Calu3 (cell line): ENCODE measurements around the gene RBM33. TPM values are rescaled to one million over a fixed set of nuclear protein-coding genes. Genes with fewer than 3 reads are reported as not detected.

Experiments
- BruUV-seq: library from RNA; stranded (reverse); fragments of 400-500 nt; replicated peaks from 2 replicates; lab custom pipeline; 2021; lab: Mats Ljungman, UMichigan
- CTCF ChIA-PET: fragments of 300-600 bp; sonication (Branson Sonifier 250); formaldehyde crosslinking; loops from one replicate; lab custom pipeline; 2022; ENCODE audit warnings: antibody characterized with exemption; lab: Charles Lee
- DNase-seq: peaks from one replicate; pipeline ENCODE4 v3.0.0; 2022
- H3K27ac Mint-ChIP-seq: one replicate; pipeline ENCODE4 v1.8.0; 2022; ENCODE audit warnings: mixed read lengths; ENCODE audit not compliant: unreplicated experiment
- H3K27me3 Mint-ChIP-seq: one replicate; pipeline ENCODE4 v1.8.0; 2022; ENCODE audit warnings: mixed read lengths; ENCODE audit not compliant: unreplicated experiment
- H3K36me3 Mint-ChIP-seq: one replicate; pipeline ENCODE4 v1.8.0; 2022; ENCODE audit warnings: mild to moderate bottlenecking, moderate library complexity, mixed read lengths; ENCODE audit not compliant: insufficient read depth, unreplicated experiment
- H3K4me1 Mint-ChIP-seq: one replicate; pipeline ENCODE4 v1.8.0; 2022; ENCODE audit warnings: mild to moderate bottlenecking, low read depth, mixed read lengths; ENCODE audit not compliant: unreplicated experiment
- H3K4me3 Mint-ChIP-seq: one replicate; pipeline ENCODE4 v1.8.0; 2022; ENCODE audit warnings: mild to moderate bottlenecking, low read depth, moderate library complexity, mixed read lengths; ENCODE audit not compliant: unreplicated experiment
- H3K9me3 Mint-ChIP-seq: one replicate; pipeline ENCODE4 v1.8.0; 2022; ENCODE audit warnings: low read depth, mixed read lengths; ENCODE audit not compliant: unreplicated experiment
- intact Hi-C: fragments of 100-400 bp; cut with micrococcal nuclease; formaldehyde crosslinking; loops from one replicate; pipeline ENCODE4 v1.10.0; 2022; ENCODE audit not compliant: unreplicated experiment
- total RNA-seq: library from RNA; stranded (reverse); gene quantifications from 2 replicates; pipeline ENCODE4 v1.2.3, GENCODE V29; 2022
- TF ChIP-seq, protein P1 (sequence below): fragments of 200-600 bp; IDR thresholded peaks from one replicate; pipeline ENCODE4 v1.8.0; 2022; ENCODE audit warnings: antibody characterized with exemption; ENCODE audit not compliant: unreplicated experiment

Gene RBM33
- total RNA-seq, 1 experiment from 2014 or later: 82.9 TPM

DNA sequence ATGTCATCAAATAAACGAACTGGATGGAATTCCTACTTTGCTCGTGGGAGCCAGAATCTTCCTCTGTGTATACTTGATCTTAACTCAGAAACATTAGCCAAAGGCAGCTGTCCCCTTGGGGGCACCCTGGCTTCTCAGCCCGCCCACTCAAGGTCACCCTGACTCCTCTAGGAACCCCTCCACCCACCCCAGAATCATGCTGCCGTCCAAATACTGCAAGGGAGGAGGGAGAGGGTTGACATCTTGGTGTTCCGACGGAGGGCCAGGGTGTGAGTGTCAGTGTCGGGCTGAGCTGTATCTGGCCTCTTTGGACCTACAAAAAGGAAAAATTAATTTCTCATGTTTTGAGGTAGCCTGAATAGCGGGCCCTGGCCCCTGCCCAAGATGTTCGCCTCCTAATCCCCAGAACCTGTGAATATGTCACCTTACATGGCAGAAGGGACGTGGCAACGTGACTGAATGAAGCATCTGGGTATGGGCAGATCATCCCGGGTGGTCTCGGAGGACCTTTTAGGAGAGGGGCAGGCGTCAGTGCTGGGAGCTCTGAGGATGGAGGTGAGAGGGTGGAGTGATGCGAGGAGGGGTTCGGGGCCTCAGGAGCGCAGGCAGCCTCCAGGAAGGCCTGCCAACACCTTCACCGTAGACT lies 40.5 kb upstream of the RBM33 start:
- TF ChIP-seq, protein P1, sequence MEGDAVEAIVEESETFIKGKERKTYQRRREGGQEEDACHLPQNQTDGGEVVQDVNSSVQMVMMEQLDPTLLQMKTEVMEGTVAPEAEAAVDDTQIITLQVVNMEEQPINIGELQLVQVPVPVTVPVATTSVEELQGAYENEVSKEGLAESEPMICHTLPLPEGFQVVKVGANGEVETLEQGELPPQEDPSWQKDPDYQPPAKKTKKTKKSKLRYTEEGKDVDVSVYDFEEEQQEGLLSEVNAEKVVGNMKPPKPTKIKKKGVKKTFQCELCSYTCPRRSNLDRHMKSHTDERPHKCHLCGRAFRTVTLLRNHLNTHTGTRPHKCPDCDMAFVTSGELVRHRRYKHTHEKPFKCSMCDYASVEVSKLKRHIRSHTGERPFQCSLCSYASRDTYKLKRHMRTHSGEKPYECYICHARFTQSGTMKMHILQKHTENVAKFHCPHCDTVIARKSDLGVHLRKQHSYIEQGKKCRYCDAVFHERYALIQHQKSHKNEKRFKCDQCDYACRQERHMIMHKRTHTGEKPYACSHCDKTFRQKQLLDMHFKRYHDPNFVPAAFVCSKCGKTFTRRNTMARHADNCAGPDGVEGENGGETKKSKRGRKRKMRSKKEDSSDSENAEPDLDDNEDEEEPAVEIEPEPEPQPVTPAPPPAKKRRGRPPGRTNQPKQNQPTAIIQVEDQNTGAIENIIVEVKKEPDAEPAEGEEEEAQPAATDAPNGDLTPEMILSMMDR: no peak
- Mint-ChIP-seq H3K9me3 (no peaks in the 10 kb centered on the region), H3K27ac (no peak overlapping the region), H3K4me1 (peaks cover 3% of the 10 kb centered on the region), H3K36me3 (no peaks in the 10 kb centered on the region), H3K27me3 (no peaks in the 10 kb centered on the region), H3K4me3 (no peak overlapping the region)
- intact Hi-C loops: no loop called here
- BruUV-seq: no TSS peak
- DNase-seq: no peak
- CTCF ChIA-PET: no interaction called here

DNA sequence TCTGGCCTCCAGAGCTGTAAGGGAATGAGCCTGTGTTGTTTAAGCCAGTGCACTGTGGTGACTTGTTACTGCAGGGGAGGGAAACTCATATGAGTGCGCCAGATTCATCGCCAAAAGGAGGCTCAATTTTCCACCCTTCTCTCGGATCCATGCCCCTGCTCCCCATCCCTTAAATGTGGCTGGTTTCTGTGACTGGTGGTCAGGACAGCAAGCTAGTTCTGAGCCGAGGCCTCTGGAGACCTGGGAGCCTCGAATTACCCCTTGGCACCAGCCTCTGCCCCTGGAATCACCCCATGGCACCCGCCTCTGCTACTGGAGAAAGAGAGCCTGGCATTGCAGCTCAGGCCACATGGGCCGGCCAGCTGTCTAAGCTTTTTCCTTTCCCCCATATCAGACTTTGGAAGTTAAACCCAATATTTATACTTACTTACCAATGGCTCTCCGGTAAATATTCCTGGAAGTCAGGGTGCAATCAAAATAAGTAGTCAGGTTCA lies 39.9 kb upstream of the RBM33 start:
- Mint-ChIP-seq H3K4me3 (no peak overlapping the region), H3K27ac (no peak overlapping the region), H3K4me1 (no peaks in the 10 kb centered on the region), H3K9me3 (no peaks in the 10 kb centered on the region), H3K27me3 (no peaks in the 10 kb centered on the region), H3K36me3 (no peaks in the 10 kb centered on the region)
- CTCF ChIA-PET: no interaction called here
- no peak for DNase-seq
- no TSS peak for BruUV-seq
- TF ChIP-seq, protein P1: no peak
- intact Hi-C loops: no loop called here

DNA sequence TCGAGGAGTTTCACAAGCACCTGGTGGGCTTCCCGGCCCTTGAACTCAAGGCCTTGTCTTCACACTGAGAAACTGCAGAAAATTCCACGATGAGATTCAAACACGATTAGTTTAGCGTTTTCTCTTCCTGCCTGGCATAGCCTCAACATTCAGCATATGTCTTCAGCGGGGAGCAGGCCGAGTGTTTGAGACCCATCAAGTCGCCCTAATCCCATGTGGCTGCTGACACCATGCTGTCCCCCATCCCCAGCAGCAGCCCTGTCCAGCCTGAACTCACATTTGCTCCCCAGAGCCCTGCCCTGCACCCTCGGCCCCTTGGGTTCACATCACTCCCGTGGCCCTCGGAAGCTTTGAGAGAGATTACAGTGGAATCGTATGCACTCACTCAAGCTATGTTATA lies 35.3 kb upstream of the RBM33 start:
- H3K36me3 Mint-ChIP-seq: no peaks in the 10 kb centered on the region
- no TSS peak for BruUV-seq
- CTCF ChIA-PET: no interaction called here
- no peak for DNase-seq
- H3K4me3 Mint-ChIP-seq: no peak overlapping the region
- intact Hi-C loops: no loop called here
- H3K27me3 Mint-ChIP-seq: no peaks in the 10 kb centered on the region
- peaks cover 8% of the 10 kb centered on the region for H3K4me1 Mint-ChIP-seq
- no peak overlapping the region for H3K27ac Mint-ChIP-seq
- TF ChIP-seq, protein P1: no peak
- no peaks in the 10 kb centered on the region for H3K9me3 Mint-ChIP-seq

DNA sequence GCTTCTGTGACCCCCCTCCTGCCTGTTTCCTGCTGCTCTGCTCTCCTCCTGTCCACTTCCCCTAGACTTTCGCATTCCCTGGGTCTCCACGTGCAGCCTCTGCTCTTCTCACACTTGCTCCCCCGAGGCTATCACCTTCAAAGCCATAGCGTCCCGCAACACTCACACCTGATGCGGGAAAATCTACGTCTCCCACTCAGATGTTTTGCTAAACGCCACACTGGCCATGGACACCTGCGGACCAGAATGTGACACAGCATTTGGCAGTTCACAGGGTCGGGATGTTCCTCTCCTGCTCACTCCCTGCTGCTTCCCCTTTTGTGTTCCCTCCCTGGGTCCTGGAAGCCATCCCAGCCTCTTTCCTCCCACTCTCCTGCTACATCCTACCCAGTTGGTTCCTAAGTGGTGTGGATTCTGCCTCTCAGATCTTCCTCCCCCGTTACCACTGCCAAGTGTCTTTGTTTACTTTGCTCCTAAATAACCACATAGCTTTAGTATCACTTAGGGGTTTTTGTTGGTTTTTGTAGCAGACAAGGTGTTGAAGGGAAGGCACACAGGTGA lies 33.7 kb upstream of the RBM33 start:
- Mint-ChIP-seq H3K27me3 (no peaks in the 10 kb centered on the region), H3K4me1 (peaks cover 8% of the 10 kb centered on the region), H3K36me3 (peaks cover 7% of the 10 kb centered on the region), H3K9me3 (peaks cover 3% of the 10 kb centered on the region), H3K4me3 (no peak overlapping the region), H3K27ac (no peak overlapping the region)
- CTCF ChIA-PET: no interaction called here
- DNase-seq: no peak
- BruUV-seq: no TSS peak
- intact Hi-C loops: no loop called here
- TF ChIP-seq, protein P1: no peak
